HG02642 (cell line): ENCODE results near the gene ZBTB22.
A peak's percentile ranks its signal among the peaks of the same experiment; 100 is the strongest.

Experiments used
- ATAC-seq: cut with Tn5 transposase; IDR thresholded peaks from one replicate; pipeline ENCODE4 v1.9.1; 2021; ENCODE audit warnings: mild to moderate bottlenecking; ENCODE audit not compliant: unreplicated experiment, poor library complexity

Gene ZBTB22

DNA sequence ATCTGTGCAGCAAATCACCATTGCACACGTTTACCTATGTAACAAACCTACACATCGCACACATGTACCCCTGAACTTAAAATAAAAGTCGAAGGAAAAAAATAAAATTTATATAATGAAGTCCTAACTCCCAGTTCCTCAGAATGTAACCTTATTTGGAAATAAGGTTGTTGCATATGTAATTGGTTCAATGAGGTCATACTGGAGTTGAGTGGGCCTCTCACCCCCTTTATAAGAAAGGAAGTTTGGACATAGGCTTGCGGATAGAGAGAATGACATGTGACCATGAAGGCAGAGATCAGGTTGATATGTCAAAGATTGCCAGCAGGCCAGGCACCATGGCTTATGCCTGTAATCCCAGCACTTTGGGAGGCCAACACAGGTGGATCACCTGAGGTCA is 16.1 kb upstream of the ZBTB22 start:
- no peak for ATAC-seq

DNA sequence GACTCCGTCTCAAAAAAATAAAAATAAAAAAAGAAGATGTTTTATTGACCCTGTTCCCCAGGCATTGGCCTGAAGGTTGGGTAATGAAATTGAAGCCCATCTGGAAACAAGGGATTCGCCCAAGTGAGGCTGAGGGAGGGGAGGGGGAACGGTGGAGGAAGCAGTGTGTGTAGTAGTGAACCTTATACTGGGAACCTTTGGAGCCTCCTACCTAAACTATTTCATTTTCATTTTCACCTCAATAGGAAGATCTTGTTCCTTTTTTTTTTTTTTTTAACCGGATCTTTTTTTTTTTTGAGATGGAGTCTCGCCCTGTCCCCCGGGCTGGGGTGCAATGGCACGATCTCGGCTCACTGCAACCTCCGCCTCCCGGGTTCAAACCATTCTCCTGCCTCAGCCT is 13.2 kb upstream of the ZBTB22 start:
- no peak for ATAC-seq

DNA sequence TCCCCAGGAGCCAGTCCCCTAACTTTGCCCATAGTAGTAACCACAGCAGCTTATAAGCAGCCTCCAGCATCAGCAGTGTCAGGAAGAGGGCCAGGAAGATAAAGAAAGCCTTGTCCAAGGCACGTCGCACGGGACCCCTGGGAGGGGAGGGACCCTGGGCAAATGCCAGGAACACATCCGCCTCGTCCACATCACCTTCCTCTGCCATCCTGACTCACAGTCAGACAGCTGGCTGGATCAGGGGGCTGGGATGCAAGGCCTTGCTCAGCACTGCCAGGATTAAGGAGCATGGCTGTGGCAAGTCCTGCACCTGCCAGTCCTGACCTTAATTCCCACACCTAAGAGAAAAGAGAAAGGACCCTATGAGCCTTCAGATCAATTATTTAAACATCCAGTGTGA is 11.5 kb upstream of the ZBTB22 start:
- ATAC-seq: no peak

DNA sequence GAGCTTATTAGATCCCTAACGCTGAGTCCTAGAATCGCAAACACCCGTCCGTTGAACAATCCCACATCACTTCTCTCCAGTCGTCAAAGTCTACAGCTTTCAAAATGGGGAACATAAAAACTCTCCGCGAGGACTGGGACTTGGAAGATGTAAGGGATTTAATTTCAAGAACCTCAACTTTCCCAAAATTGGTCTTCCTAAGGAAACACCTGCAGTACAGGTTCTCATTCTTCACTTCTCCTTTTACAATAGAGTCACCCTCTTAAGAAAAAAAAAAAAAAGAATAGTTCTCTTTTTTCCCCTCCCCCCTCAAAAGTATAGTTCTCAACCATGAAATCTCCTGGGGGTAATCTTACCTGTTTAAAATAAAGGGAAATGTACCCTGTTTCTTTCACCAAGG is 6.6 kb upstream of the ZBTB22 start:
- ATAC-seq: no peak

DNA sequence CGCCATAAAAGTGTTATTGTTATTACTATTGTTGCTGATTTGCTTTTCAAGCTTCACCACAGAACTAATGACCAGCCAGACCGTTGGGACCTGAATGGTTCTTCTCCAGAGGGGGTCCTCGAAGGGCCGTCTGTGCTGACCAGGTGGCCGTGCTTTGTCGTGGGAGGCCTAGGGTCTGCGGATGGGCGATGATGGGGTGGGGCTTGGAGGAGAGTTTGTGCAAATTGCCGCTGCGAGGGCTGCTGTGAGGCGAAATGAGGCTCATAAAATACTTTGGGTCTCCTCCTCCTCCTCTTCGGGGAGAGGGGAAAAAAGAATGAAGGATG is 6.0 kb upstream of the ZBTB22 start:
- ATAC-seq: no peak

DNA sequence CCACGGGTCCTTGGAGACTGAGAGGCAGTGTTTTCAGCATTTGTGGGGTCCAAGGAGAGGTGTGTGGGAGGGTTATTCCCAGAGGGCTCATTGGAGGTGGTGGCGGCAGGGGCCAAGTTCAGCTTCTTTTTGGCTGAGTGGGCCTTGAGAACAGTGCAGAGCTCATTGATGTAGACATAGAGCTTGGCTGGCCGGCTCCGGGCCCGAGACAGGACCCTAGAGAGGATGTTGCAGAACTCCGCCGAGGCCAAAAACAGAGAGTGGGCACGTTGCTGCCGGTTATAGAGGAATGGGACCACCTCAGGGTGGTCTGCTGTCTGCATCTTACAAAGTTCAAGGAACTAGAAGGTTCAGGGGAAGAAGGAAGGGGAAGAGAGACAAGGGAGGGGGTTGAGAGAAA is 3.7 kb upstream of the ZBTB22 start:
- no peak for ATAC-seq

DNA sequence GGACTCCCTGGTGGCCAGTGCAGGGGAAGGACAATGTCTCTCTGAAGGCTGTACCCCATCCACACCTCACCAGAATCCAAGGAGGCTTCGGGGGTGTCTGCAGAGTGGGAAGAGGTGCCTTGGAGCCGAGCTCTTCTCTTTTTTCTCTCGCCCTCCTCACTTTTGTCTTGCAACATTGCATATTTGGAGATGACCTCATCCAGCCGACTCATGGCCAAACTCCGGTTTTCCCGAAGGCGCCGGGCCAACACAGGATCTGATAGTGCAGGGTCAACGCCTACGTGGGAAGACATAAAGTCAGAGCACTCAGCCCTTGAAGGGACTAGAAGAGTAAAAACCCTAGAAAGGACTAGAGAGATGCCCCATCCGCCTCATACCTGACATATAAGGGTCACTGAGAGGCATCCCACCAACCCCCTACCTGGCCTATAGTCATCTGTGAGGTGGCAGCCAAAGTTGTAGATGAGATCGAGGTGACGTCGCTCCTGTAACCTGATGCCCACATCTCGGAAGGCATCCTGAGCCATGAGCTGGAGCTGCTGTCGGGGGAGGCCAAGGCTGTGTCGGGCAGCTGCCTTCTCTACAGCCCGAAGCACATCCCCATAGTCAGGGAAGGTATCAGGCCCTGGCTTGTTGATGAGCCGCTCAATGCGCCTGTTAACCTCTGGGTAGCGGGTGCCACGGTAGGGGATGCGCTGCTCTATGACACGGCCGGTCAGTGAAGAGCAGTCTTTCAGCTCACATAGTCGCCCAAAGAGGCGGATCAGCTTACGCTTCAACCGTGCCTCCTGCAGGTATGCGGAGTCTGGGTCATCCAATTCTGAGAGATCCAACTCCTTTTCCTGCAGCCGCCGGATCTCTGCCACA is 3.0 kb upstream of the ZBTB22 start:
- no peak for ATAC-seq

DNA sequence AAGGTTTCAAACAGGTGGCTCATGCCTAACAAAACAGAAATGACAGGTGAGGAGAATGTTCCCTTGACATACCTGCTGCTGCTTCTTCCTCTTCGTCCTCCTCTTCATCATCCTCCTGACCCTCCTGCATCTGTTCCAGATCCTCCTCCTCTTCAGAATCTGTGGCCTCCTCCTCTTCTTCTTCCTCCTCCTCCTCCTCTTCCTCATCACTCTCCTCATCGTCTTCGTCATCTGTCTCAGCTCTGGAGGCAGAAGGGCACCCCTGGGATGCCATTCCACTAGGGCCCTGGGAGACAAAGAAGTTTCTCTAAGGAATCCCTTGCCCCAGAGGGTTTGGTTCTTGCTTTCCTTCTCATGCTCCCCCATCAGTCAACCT is 2.4 kb upstream of the ZBTB22 start:
- ATAC-seq: no peak

DNA sequence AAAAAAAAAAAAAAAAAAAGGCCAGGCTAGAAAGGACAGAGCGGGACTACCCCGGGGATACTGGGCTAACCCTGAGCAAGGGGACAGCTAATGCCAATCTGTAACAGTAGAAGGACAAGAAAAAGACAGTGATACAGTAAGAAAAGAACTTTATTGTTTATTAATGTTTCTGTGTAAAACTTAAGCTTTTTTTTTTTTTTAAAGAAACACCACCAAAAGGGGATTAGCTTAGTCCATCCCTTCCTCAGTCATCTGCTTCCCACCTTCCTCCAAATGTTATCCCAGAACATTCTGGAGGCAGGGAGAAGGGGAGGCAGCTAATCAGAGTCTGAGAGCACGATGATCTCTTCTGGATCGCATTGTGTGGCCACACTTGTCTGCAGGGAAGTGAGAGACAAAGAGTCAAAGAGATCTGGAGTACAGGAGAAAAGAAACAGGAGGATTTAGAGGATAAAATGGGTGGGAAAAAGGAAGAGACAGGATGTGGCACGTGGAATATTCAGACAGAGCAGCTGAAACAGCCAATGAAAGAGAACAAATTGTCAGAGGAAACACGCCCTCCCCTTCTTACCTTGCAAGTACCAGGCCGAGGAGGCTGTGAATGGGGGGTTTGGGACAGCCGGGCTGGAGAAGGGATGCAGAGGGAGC is 1.0 kb upstream of the ZBTB22 start:
- ATAC-seq: no peak

DNA sequence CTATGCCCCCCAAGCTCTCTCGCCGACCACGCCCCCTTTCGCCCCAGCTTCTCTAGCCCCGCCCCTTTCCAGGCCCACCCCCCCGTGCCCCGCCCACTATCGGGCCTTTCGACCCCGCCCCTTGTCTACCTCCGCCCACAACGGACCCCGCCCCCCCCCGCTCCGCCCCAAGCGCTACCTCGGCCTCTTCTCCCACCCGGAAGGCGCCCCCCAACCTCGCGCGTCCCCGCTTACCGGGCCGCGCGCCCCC is 200 bp downstream of the ZBTB22 start:
- no peak for ATAC-seq

DNA sequence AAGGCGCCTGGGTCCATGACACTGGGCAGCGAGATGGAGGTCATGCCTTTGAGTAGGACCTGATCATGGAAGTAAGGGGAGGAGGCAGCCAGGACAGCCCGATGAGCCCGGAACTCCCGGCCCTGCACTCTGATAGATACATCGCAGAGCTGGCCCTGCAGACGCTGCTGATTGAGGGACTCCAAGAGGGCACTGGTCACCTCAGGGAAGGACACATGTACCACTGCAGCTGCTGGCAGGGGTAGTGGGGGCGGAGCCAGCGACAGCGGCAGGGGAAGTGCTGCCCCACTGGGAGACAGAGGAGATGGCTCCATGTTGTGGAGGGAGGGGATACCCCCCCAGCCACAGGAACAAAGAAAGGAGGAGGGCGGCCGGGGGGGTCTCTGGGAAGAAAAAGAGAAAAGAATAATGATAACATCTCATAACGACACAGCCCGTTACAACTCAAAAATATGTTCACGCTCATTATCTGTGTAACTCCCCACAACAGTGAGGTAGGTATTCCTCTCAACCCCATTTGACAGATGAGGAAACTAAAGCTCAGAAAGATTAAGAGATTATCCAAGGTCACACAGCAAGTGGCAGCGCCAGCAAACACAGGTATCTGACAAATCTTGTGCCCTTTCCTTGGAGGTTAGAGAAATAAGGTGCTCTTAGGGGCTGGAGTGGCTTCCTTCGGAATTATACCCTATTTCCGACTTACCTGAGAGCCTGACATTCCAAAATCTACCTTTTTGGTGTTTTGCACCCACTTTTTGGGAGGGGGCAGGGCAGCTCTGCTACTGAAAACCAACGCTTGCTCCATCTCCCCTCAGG is 733 bp downstream of the ZBTB22 start:
- no peak for ATAC-seq

DNA sequence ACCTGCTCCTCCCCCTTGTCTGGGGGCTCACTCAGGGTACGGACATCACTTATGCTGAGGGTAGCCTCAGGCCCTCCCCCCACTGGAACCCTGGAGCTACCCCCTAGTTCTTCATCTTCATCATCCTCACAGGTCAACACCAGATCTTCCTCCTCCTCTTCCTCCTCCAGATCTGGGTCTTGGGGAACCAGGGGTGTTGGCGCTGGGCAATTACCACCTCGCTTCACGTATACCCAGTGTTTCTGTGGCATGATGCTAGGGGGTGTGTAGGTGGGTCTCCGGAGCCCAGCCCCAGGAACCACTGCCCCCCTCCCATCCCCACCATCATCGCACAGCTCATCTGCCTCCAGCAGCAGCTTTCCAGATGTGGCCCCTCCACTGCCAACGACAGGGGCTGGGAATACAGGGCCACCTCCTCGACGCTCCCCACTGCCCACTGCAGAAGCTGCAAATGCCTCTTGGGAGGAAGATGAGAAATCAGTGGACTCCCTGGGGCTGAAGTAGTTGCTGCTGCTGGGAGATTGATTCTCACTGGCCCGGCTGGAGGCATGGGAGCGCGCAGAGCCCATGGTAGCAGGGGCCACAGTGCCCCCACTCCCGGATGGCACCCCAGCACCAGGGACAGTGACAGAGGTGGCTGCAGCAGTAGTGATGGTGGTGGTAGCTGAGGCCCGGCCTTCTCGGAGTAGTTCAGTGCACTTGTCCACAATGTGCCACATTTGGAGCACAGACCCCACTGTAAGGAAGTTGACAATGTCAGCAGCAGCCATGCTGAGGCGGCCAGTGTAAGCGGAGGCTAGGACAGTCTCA is 1.5 kb downstream of the ZBTB22 start:
- no peak for ATAC-seq

DNA sequence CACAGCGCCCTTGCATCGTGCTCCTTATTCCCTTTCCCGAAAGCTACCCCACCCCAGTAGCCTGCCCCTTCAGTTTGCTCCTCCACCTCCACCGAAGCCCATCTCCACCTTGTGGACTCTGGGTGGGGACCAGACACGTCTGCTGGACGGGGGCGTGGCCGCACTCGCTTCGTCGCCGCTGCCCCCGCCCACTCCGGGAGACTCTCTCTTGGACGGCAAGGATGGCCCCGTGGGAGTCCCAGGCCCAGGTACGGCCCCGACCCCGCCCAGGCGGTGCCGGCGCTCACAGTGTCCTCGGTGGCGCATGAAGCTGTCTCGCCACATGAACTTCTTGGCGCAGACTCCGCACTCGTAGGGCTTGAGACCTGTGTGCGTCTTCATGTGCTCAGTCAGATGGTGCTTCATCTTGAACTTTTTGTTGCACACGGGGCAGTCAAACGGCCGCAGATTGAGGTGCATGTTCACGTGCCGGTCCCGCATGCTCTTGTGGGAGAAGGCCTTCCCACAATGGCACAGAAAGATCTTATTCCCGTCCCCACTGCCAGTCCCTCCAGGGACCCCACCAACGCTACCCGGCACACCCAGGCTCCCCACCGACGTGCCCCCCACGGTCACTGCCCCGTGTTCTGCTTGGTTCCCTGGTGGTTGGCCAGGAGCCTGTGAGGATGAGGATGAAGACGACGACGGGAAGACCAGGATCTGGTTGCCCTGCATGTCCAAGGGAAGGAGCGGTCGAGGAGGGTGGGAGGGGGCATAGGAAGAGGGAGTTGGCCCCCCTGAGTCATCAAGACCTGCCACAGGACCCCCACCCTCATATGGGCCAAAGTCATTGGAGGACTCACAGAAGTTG is 2.4 kb downstream of the ZBTB22 start:
- ATAC-seq: no peak

DNA sequence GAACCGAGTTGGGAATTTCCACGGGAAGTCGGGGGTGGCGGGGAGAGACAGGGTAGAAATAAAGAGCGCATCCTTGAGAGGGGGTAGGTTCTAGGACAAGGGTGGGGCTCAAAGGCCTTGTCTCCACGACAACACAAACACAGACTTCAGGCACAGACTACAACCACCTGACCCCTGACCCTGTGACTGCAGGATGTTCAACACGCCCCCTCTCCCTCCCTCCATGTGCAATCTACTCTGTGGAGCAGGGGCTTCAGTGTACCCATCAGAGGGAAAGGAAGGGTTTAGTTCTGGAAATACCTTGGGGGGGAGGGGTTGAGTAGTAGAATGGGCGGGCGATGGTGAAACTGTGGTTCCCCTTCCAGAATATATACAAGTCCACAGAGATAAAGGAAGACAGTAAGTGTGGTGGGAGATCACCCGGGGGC is 3.0 kb downstream of the ZBTB22 start:
- ATAC-seq: no peak

DNA sequence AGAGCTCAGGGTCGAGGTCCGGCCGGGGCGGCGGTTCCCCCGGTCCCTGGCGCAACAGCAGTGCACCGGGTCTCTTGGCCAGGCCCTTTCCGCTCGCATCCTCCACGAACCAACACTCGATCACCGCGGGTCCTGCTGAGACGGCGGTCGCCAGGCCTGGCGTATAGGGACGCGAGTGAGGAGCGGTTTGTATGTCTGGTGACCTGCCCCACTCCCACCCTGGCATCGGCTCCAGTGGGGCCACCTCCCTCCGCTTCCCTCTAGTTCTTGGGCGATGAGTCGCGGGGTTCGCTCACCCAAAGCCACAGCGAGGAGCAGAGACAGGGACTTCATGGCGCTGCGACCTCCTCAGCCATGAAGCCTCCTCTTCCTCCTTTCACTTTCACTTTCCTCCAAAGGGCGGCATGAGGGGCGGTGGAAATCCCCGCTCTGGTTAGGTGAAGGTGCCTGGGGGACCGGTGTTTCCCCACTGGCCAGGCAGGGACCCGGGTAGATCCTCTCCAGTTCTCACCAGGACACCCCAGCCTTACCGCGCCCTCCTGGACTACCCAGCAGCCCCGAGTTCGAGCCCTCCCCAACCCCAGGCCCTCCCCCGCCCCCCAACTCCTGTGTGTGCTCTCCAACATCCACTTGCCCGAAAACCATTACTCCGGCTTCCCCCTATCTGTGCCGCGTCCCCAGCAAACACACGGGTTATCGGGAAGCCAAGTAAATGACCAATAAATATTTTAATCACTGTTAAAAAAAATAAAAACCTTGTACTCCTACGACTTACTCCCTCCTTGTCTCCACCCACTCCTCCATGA is 3.6 kb downstream of the ZBTB22 start, which contains the start of gene TAPBP:
TSS of gene TAPBP (minus strand) at position 370 of the 806 bp plus-strand sequence. CDS start at position 333, 37 bp downstream.
- peak; percentile 40 for ATAC-seq

DNA sequence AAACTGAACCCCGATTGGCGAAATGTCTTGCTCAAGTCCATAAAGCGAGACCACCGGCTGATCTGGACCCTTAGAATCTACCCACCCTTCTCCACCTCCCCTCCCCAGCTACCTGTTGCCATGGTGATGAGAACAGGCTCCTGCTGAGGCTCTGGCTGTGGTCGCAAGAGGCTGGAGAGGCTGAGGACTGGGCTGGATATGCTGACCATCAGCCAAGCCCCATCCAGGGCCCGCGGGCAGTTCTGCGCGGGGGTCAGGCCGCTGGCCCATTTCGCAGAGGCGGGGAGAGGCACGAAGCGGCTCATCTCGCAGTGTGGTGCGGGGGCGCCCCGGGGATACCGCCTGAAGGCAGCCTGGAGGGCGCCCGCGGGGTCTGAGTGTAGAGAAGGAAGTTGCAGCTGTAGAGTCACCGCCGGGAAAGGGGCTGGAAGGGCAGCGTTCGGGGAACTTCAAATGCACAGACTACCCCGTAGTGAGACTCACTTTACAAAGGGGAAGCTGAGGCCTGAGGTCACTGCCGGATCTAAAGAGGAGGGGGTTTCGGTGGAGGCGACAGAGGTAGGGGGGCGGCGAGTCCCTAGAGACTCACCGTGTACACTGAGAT is 4.3 kb downstream of the ZBTB22 start:
- ATAC-seq: no peak

DNA sequence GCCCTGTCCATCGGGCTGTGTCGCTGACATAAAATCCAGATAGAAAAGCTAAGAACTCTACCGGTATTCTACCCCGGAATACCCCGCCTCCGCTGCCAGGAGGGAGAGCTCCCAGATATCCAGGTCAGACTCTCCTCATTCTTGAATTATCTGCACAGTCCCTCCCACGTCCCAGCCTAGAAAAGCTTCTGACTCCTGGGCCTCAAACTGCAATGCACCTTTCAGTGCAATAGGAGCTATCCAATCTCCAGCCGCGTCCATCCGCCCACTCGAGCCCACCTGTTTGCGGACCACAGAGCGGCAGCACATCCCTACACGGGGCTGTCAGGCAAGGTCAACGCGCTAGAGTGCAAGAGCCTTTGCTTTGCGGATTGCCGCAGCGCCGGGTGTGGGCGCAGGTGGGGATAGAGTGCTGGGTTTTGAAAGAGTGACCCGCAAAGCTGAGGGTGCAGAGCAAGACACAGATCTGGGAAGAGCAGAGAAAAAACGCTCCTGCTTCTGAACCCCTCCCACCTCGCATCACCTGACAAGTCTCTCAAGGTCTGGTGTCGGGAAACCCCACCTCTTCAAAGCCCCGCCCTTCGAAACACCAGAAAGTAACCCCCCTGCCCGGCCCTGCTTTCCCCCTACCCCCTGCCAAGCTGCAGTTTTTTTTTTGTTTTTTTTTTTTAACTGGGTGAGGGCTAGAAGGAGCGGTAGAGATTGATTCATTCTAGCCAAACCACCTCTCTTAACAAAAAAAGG is 5.0 kb downstream of the ZBTB22 start:
- peak; percentile 20 for ATAC-seq

DNA sequence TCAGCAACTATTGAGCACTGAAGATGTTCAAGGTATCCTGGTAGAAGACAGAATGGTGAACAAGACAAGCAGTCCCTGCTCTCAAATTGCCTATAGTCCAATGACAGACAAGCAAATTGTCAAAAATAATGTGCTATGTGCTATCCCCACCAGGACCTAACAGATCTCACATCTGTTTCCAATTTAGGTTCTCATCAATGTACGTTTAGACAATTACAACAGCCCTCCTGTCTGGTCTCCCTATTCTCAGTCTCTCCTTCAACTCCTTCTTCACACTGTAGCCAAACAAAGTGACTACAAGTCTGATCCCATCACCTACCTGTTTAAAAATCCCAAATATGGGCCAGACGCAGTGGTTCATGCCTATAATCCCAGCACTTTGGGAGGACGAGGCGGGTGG is 11.2 kb downstream of the ZBTB22 start:
- no peak for ATAC-seq
